ENCODE results near the gene PLCB4. TPM values are rescaled to one million over a fixed set of nuclear protein-coding genes. Genes with fewer than 3 reads are reported as not detected.

PLCB4 gene
- total RNA-seq, 4 donors from 2014 or later, result 2.3 to 3.9 (median 3.3) TPM

- ATAC-seq, result no peak
- TF ChIP-seq POLR2A (IDR thresholded peaks at IDR 0.05), result no peak
- TF ChIP-seq CTCF (IDR thresholded peaks at IDR 0.05 in 4 of 5, conservative IDR thresholded peaks at IDR 0.05 in 1 of 5), result no peak
- H3K4me1 ChIP-seq, result peaks cover 0 to 4% of the 10 kb centered on the region in 2 donors
- H3K36me3 ChIP-seq, result no peaks in the 10 kb centered on the region
- intact Hi-C loops (cut with DNase I; ENCODE audit: low total_unique reads) (no loop called here), in situ Hi-C loops (cut with MboI; ENCODE audit: low sequenced_read_pairs in 4 of 4) (no loop called here)
- H3K9me3 ChIP-seq, result no peaks in the 10 kb centered on the region
- peaks cover 39 to 58% (median 40%) of the 10 kb centered on the region in 3 donors for H3K27me3 ChIP-seq
- no peak for DNase-seq
- no peak overlapping the region for H3K27ac ChIP-seq
- no peak overlapping the region for H3K4me3 ChIP-seq
Measured at GRCh38 chr20:9508696-9509178, 439.9 kb downstream of the PLCB4 start.

- no peak overlapping the region for H3K4me3 ChIP-seq
- no peaks in the 10 kb centered on the region for H3K36me3 ChIP-seq
- no peak for ATAC-seq
- intact Hi-C loops (cut with DNase I; ENCODE audit: low total_unique reads) (no loop called here), in situ Hi-C loops (cut with MboI; ENCODE audit: low sequenced_read_pairs in 4 of 4) (no loop called here)
- H3K27me3 ChIP-seq, result peaks cover 43 to 63% (median 45%) of the 10 kb centered on the region in 3 donors
- no peak overlapping the region for H3K27ac ChIP-seq
- TF ChIP-seq CTCF (IDR thresholded peaks at IDR 0.05 in 4 of 5, conservative IDR thresholded peaks at IDR 0.05 in 1 of 5), result no peak
- no peak for TF ChIP-seq POLR2A (IDR thresholded peaks at IDR 0.05)
- no peak for DNase-seq
- H3K9me3 ChIP-seq, result no peaks in the 10 kb centered on the region
- H3K4me1 ChIP-seq, result peaks cover 0 to 4% of the 10 kb centered on the region in 2 donors
Measured at GRCh38 chr20:9509246-9509645, 440.4 kb downstream of the PLCB4 start.

GRCh38 chr20:9510911-9511310 lies 442.0 kb downstream of the PLCB4 start:
- intact Hi-C loops (cut with DNase I; ENCODE audit: low total_unique reads) (no loop called here), in situ Hi-C loops (cut with MboI; ENCODE audit: low sequenced_read_pairs in 4 of 4) (no loop called here)
- no peak overlapping the region for H3K27ac ChIP-seq
- peaks cover 0 to 13% of the 10 kb centered on the region in 2 donors for H3K4me1 ChIP-seq
- ATAC-seq, result no peak
- TF ChIP-seq CTCF (IDR thresholded peaks at IDR 0.05 in 4 of 5, conservative IDR thresholded peaks at IDR 0.05 in 1 of 5) (no peak), POLR2A (IDR thresholded peaks at IDR 0.05) (no peak)
- DNase-seq, result no peak
- H3K4me3 ChIP-seq, result no peak overlapping the region
- peaks cover 52 to 60% (median 53%) of the 10 kb centered on the region in 3 donors for H3K27me3 ChIP-seq
- H3K36me3 ChIP-seq, result no peaks in the 10 kb centered on the region
- H3K9me3 ChIP-seq, result no peaks in the 10 kb centered on the region

- intact Hi-C loops (cut with DNase I; ENCODE audit: low total_unique reads) (no loop called here), in situ Hi-C loops (cut with MboI; ENCODE audit: low sequenced_read_pairs in 4 of 4) (no loop called here)
- ATAC-seq, result no peak
- H3K36me3 ChIP-seq, result no peaks in the 10 kb centered on the region
- H3K27me3 ChIP-seq, result peaks cover 36 to 43% (median 43%) of the 10 kb centered on the region in 3 donors
- no peaks in the 10 kb centered on the region for H3K9me3 ChIP-seq
- H3K4me1 ChIP-seq, result peaks cover 0 to 9% of the 10 kb centered on the region in 2 donors
- H3K27ac ChIP-seq, result no peak overlapping the region
- TF ChIP-seq CTCF (IDR thresholded peaks at IDR 0.05 in 4 of 5, conservative IDR thresholded peaks at IDR 0.05 in 1 of 5), result no peak
- TF ChIP-seq POLR2A (IDR thresholded peaks at IDR 0.05), result no peak
- DNase-seq, result no peak
- H3K4me3 ChIP-seq, result no peak overlapping the region
Measured at GRCh38 chr20:9514072-9514460, 445.2 kb downstream of the PLCB4 start.

Data from gastrocnemius medialis (tissue), 4 donors.